CD1c-positive myeloid dendritic cell (primary cell): ENCODE data around the gene KPNA1.
A peak's percentile ranks its signal among the peaks of the same experiment; 100 is the strongest.

ENCODE experiments used
- DNase-seq: peaks from one replicate; pipeline ENCODE4 v3.0.0-alpha.2; 2016; ENCODE audit errors: extremely low spot score

KPNA1 gene

GRCh38 chr3:122383771-122384697, 130.7 kb downstream of the KPNA1 start, which contains the start of gene FAM162A:
TSS of gene FAM162A (plus strand) at chr3:122384182. CDS start at chr3:122384266, 84 bp downstream.
- DNase-seq: peak; percentile 95

- peak; percentile 88 for DNase-seq
Measured at GRCh38 chr3:122382888-122383666, 131.7 kb downstream of the KPNA1 start, which contains the start of gene MIX23. TSS of gene MIX23 (minus strand) at chr3:122383231. CDS start at chr3:122383224, 7 bp downstream.

DNA sequence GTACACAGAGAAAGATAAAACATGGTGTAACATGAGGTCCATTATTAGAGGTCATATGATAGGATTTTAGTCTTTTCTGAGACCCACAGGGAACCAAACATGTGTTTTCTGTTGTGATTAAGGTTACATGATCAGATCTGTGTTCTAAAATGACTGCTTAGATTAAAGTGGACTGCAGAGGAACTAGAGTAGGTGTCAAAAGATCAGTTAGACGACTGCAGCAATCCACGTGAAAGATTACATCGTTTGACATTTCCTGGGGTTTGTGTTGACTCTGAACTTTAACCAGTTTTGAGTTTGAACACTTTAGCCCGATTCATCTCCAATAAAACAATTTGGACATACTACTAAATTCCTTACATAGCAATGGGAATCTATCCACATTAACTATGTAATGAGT, 136.8 kb downstream of the KPNA1 start:
- no peak for DNase-seq

DNA sequence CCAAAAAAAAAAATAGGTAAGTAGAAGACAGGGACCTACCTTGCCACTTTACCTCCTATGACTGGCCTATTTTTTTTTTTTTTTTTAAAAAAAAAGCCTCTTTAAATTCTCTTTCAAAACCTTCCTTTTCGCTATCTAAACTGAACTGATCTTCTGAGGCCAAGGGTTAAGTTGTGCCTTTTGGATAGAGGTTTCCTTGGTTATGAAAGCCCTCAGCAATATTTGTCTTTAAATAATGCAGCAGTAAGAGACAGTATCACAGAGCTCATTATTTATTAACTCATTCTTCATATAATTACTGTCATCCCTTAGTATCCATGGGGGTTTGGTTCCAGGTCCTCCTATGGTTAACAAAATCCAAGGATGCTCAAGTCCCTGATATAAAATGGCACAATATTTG, 140.7 kb downstream of the KPNA1 start:
- DNase-seq: no peak
